ENCODE measurements around the gene BMAL1.

- TF ChIP-seq, protein P1, sequence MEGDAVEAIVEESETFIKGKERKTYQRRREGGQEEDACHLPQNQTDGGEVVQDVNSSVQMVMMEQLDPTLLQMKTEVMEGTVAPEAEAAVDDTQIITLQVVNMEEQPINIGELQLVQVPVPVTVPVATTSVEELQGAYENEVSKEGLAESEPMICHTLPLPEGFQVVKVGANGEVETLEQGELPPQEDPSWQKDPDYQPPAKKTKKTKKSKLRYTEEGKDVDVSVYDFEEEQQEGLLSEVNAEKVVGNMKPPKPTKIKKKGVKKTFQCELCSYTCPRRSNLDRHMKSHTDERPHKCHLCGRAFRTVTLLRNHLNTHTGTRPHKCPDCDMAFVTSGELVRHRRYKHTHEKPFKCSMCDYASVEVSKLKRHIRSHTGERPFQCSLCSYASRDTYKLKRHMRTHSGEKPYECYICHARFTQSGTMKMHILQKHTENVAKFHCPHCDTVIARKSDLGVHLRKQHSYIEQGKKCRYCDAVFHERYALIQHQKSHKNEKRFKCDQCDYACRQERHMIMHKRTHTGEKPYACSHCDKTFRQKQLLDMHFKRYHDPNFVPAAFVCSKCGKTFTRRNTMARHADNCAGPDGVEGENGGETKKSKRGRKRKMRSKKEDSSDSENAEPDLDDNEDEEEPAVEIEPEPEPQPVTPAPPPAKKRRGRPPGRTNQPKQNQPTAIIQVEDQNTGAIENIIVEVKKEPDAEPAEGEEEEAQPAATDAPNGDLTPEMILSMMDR (IDR thresholded peaks at IDR 0.05; ENCODE audit: borderline replicate concordance, extremely low read depth, low read length, poor library complexity, severe bottlenecking): no peak
- TF ChIP-seq EZH2 (IDR thresholded peaks at IDR 0.05; ENCODE audit: borderline replicate concordance, low read depth, low read length, severe bottlenecking): no peak
These were observed 85.1 kb downstream of the BMAL1 start for GRCh38 chr11:13362596-13363109.

All from DND-41 (cell line).